Measurements from ENCODE around the gene FCGBP. TPM values are rescaled to one million over a fixed set of nuclear protein-coding genes. Genes with fewer than 3 reads are reported as not detected.

Gene FCGBP
- total and polyA plus RNA-seq, 11 donors, result 0.76 to 44.4 (median 3.8) TPM

DNA sequence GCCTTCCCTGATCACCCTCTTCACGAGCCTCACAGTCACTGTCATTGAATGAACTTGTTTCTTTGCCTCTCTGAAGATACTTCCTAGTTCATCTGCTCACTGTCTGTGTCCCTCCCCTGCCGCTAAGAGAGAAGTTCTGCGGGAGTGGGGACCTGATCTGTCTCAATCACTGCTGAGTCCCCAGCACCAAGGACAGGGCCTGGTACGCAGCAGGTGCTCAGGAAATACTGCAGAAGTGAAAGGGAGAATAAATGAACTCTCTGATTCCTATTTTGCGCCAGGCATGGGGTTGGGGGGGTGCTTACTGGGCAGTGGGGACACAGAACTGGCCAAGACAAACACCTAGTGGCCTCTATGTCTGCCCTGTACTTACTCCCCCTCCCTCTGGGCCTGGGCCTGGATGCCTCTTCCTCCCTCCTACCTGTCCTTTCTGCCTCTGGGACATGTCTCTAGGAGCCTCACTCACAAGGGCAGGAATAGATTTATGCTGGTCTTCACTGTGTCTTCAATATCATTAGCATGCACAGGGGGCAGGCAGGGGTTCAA is 17.5 kb downstream of the FCGBP start:
- intact Hi-C loops (cut with DNase I), result no loop called here
- H3K27me3 ChIP-seq, result peaks cover 0 to 31% (median 11%) of the 10 kb centered on the region in 9 donors
- no peak for DNase-seq
- no peak for ATAC-seq
- H3K4me3 ChIP-seq, result no peak overlapping the region
- TF ChIP-seq, protein P1, sequence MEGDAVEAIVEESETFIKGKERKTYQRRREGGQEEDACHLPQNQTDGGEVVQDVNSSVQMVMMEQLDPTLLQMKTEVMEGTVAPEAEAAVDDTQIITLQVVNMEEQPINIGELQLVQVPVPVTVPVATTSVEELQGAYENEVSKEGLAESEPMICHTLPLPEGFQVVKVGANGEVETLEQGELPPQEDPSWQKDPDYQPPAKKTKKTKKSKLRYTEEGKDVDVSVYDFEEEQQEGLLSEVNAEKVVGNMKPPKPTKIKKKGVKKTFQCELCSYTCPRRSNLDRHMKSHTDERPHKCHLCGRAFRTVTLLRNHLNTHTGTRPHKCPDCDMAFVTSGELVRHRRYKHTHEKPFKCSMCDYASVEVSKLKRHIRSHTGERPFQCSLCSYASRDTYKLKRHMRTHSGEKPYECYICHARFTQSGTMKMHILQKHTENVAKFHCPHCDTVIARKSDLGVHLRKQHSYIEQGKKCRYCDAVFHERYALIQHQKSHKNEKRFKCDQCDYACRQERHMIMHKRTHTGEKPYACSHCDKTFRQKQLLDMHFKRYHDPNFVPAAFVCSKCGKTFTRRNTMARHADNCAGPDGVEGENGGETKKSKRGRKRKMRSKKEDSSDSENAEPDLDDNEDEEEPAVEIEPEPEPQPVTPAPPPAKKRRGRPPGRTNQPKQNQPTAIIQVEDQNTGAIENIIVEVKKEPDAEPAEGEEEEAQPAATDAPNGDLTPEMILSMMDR (IDR thresholded peaks at IDR 0.05), result no peak
- TF ChIP-seq POLR2A (IDR thresholded peaks at IDR 0.05), result no peak
- no peaks in the 10 kb centered on the region for H3K36me3 ChIP-seq
- H3K9me3 ChIP-seq, result peaks cover 0 to 6% (median 0%) of the 10 kb centered on the region in 12 donors
- H3K4me1 ChIP-seq, result no peaks in the 10 kb centered on the region
- H3K27ac ChIP-seq, result no peak overlapping the region
- WGBS, 4 donors, result 61 to 67% (median 66%) methylated on average over 5 of the region's 5 CpGs

DNA sequence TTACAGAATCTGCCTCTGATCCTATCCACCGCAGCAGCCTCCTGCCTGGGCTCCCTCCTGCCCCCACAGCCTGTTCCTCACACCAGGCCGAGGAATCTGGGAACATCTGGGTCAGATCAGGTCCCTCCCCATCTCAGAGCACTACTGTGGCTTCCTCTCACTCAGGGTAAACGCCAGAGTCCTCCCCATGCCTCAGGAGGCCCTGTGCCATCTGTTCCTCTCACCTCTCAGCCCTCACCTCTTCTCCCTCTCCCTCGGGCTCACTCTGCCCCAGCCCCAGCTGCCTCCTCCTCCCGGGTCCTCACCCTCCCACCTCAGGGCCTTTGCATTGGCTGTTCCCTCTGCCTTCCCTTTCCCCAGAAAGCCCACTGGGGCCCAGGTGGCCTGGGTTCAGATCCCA is 18.2 kb downstream of the FCGBP start:
- no peak for ATAC-seq
- Histone ChIP-seq H3K4me1 (no peaks in the 10 kb centered on the region), H3K9me3 (peaks cover 0 to 6% (median 0%) of the 10 kb centered on the region in 12 donors), H3K36me3 (no peaks in the 10 kb centered on the region), H3K4me3 (no peak overlapping the region), H3K27me3 (peaks cover 0 to 31% (median 11%) of the 10 kb centered on the region in 9 donors), H3K27ac (no peak overlapping the region)
- TF ChIP-seq, protein P1 (IDR thresholded peaks at IDR 0.05), result no peak
- no peak for TF ChIP-seq POLR2A (IDR thresholded peaks at IDR 0.05)
- no peak for DNase-seq
- intact Hi-C loops (cut with DNase I), result no loop called here
- 53 to 63% (median 60%) methylated on average over 5 of the region's 5 CpGs for WGBS, 4 donors

DNA sequence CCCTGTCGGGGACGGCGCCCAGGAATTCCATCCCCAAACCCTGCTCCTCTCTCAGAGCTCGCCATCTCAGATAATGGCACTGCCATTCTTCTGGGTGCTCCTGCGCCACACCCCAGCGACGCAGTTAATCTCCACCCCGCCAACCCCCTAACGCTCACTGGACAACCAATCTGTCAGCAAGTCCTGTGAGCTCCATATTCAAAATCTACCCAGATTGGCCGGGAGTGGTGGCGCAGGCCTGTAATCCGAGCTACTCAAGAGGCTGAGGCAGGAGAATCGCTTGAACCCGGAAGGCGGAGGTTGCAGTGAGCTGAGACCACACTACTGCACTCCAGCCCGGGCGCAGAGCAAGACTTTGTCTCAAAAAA is 18.6 kb downstream of the FCGBP start:
- Histone ChIP-seq H3K27ac (no peak overlapping the region), H3K27me3 (peaks cover 0 to 31% (median 11%) of the 10 kb centered on the region in 9 donors), H3K4me1 (no peaks in the 10 kb centered on the region), H3K36me3 (no peaks in the 10 kb centered on the region), H3K9me3 (peaks cover 0 to 6% (median 0%) of the 10 kb centered on the region in 12 donors), H3K4me3 (no peak overlapping the region)
- WGBS, 4 donors, result 77 to 83% (median 82%) methylated on average over 17 of the region's 17 CpGs
- no peak for TF ChIP-seq POLR2A (IDR thresholded peaks at IDR 0.05)
- TF ChIP-seq, protein P1 (IDR thresholded peaks at IDR 0.05), result no peak
- intact Hi-C loops (cut with DNase I), result no loop called here
- no peak for ATAC-seq
- DNase-seq, result no peak

DNA sequence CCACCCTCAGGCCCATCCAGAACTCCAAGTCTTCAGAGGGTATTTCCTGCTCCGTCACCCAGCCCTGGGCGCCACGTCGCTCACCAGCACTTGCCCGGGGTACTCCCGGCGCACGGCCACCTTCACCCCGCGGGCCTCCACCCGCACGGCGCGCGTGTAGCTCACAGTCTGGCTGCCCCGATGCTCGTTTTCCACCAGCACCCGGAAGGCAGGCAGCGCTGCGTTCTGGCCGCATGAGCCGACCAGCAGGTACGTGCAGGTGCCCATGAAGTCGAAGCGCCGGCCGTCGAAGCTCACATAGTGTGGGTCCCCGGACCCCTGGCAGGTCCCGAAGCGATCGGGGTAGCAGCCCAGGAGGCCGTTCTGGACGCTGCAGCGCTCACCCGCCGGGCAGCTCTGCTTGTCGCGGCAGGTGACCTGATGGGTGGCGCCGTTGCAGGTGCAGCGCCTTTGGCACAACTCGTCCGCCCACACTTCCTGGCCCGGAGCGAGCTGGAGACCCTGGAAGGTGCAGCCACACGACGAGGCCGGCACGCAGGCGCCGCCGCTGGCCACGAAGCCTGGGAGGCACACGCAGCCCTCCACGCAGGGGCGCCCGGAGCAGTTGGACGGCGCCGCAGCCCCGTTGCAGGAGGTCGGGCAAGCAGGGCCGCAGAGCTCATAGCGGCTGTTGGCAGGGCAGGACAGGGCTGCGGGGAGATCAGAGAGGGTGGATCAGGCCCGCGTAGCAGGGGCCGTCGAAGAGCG is 19.2 kb downstream of the FCGBP start:
- no peak overlapping the region for H3K4me3 ChIP-seq
- peaks cover 0 to 31% (median 11%) of the 10 kb centered on the region in 9 donors for H3K27me3 ChIP-seq
- intact Hi-C loops (cut with DNase I), result no loop called here
- 36 to 42% (median 40%) methylated on average over 44 to 71 of the region's 71 CpGs for WGBS, 4 donors
- DNase-seq (no peak), ATAC-seq (peak in 1 of 4 donors; percentile 27)
- H3K27ac ChIP-seq, result no peak overlapping the region
- peaks cover 0 to 6% (median 0%) of the 10 kb centered on the region in 12 donors for H3K9me3 ChIP-seq
- no peaks in the 10 kb centered on the region for H3K36me3 ChIP-seq
- H3K4me1 ChIP-seq, result no peaks in the 10 kb centered on the region
- no peak for TF ChIP-seq POLR2A (IDR thresholded peaks at IDR 0.05)
- TF ChIP-seq, protein P1 (IDR thresholded peaks at IDR 0.05), result no peak

Measured in heart left ventricle (tissue), 16 donors.